ENCODE results near the gene GUK1. TPM values are rescaled to one million over a fixed set of nuclear protein-coding genes. Genes with fewer than 3 reads are reported as not detected.
"Not testable (repeated sequence)": the region's sequence is repeated elsewhere in the genome, so short reads cannot be mapped to it uniquely, and the experiment has no call there.

Gene GUK1
- total RNA-seq, 1 experiment from 2014 or later = 196 TPM

GRCh38 chr1:228176461-228177182 is 36.5 kb downstream of the GUK1 start:
- no peak for DNase-seq (ENCODE audit: low spot score)

GRCh38 chr1:228177183-228177475 is 37.0 kb downstream of the GUK1 start:
- no peak for DNase-seq (ENCODE audit: low spot score)

- DNase-seq (ENCODE audit: low spot score) = no peak
These were observed 37.9 kb downstream of the GUK1 start for GRCh38 chr1:228177721-228178710.

- DNase-seq (ENCODE audit: low spot score) = no peak
These were observed 38.9 kb downstream of the GUK1 start for GRCh38 chr1:228178737-228179684.

GRCh38 chr1:228180271-228180958 is 40.3 kb downstream of the GUK1 start:
- DNase-seq (ENCODE audit: low spot score) = no peak

GRCh38 chr1:228180959-228181644 is 41.0 kb downstream of the GUK1 start:
- DNase-seq (ENCODE audit: low spot score) = no peak

- no peak for DNase-seq (ENCODE audit: low spot score)
These were observed 41.6 kb downstream of the GUK1 start for GRCh38 chr1:228181645-228182034.

- no peak for DNase-seq (ENCODE audit: low spot score)
These were observed 42.4 kb downstream of the GUK1 start for GRCh38 chr1:228182296-228183030.

GRCh38 chr1:228184152-228184551 is 44.1 kb downstream of the GUK1 start:
- no peak for DNase-seq (ENCODE audit: low spot score)

GRCh38 chr1:228185641-228185965 is 45.5 kb downstream of the GUK1 start:
- DNase-seq (ENCODE audit: low spot score) = no peak

- DNase-seq (ENCODE audit: low spot score) = not testable (repeated sequence)
These were observed 48.2 kb downstream of the GUK1 start for GRCh38 chr1:228188249-228188648.

- DNase-seq (ENCODE audit: low spot score) = no peak
These were observed 50.1 kb downstream of the GUK1 start for GRCh38 chr1:228190182-228190581.

- DNase-seq (ENCODE audit: low spot score) = no peak
These were observed 50.7 kb downstream of the GUK1 start for GRCh38 chr1:228190778-228191177.

- no peak for DNase-seq (ENCODE audit: low spot score)
These were observed 54.4 kb downstream of the GUK1 start for GRCh38 chr1:228194436-228194835.

- DNase-seq (ENCODE audit: low spot score) = no peak
These were observed 55.1 kb downstream of the GUK1 start for GRCh38 chr1:228194921-228195812.

- DNase-seq (ENCODE audit: low spot score) = no peak
These were observed 57.6 kb downstream of the GUK1 start for GRCh38 chr1:228197555-228198147.

All from H4 (cell line).